GM18873 (cell line): ENCODE results near the gene CLEC18A.
"Not testable (repeated sequence)": the region's sequence is repeated elsewhere in the genome, so short reads cannot be mapped to it uniquely, and the experiment has no call there.

Experiments used
- ATAC-seq: cut with Tn5 transposase; IDR thresholded peaks from one replicate; pipeline ENCODE4 v1.9.1; 2021; ENCODE audit warnings: mild to moderate bottlenecking, moderate library complexity, moderate number of reproducible peaks; ENCODE audit not compliant: unreplicated experiment, low FRiP score

CLEC18A gene

GRCh38 chr16:69951017-69951671 is at the start of gene CLEC18A:
Gene CLEC18A (plus strand): TSS chr16:69951334. CDS start chr16:69951367, 33 bp downstream.
- not testable (repeated sequence) for ATAC-seq

- no peak for ATAC-seq
These were observed 47.2 kb upstream of the CLEC18A start for GRCh38 chr16:69903865-69904415.

- no peak for ATAC-seq
These were observed 46.5 kb upstream of the CLEC18A start for GRCh38 chr16:69904495-69905170.

- ATAC-seq, result no peak
These were observed 46.0 kb upstream of the CLEC18A start for GRCh38 chr16:69905171-69905555.

GRCh38 chr16:69906838-69907401 is 44.2 kb upstream of the CLEC18A start:
- no peak for ATAC-seq

- ATAC-seq, result no peak
These were observed 42.1 kb upstream of the CLEC18A start for GRCh38 chr16:69909043-69909442.

GRCh38 chr16:69909760-69910159 is 41.4 kb upstream of the CLEC18A start:
- no peak for ATAC-seq

GRCh38 chr16:69910964-69911363 is 40.2 kb upstream of the CLEC18A start:
- ATAC-seq, result no peak

GRCh38 chr16:69916462-69916861 is 34.7 kb upstream of the CLEC18A start:
- ATAC-seq, result no peak

GRCh38 chr16:69917311-69917710 is 33.8 kb upstream of the CLEC18A start:
- ATAC-seq, result no peak

GRCh38 chr16:69917739-69918138 is 33.4 kb upstream of the CLEC18A start:
- ATAC-seq, result no peak

GRCh38 chr16:69918241-69918640 is 32.9 kb upstream of the CLEC18A start:
- ATAC-seq, result no peak

- ATAC-seq, result no peak
These were observed 30.0 kb upstream of the CLEC18A start for GRCh38 chr16:69921127-69921526.

- ATAC-seq, result no peak
These were observed 28.9 kb upstream of the CLEC18A start for GRCh38 chr16:69922200-69922599.

GRCh38 chr16:69924041-69924775 is 26.9 kb upstream of the CLEC18A start:
- no peak for ATAC-seq

- no peak for ATAC-seq
These were observed 26.4 kb upstream of the CLEC18A start for GRCh38 chr16:69924777-69925191.

- ATAC-seq, result no peak
These were observed 25.8 kb upstream of the CLEC18A start for GRCh38 chr16:69925311-69925710.

GRCh38 chr16:69926241-69926640 is 24.9 kb upstream of the CLEC18A start:
- ATAC-seq, result no peak

GRCh38 chr16:69927056-69927757 is 23.9 kb upstream of the CLEC18A start:
- no peak for ATAC-seq

GRCh38 chr16:69928856-69929400 is 22.2 kb upstream of the CLEC18A start:
- ATAC-seq, result no peak
